Bronchial epithelial cell (primary cell): ENCODE data around the gene CSNK2A1. TPM values are rescaled to one million over a fixed set of nuclear protein-coding genes. Genes with fewer than 3 reads are reported as not detected.

ENCODE experiments used
- DNase-seq: peaks from one replicate; pipeline ENCODE4 v3.0.0-alpha.2; 2010; ENCODE audit warnings: low read depth
- FAIRE-seq: peaks from 2 replicates; lab custom pipeline; 2011; peaks lifted over from hg19 to GRCh38; lab: Jason Lieb, UNC
- H3K27me3 ChIP-seq: 2 replicates; pipeline ENCODE4 v1.5.1; 2011; ENCODE audit warnings: low read length; ENCODE audit not compliant: control insufficient read depth, insufficient read depth
- H3K36me3 ChIP-seq: 2 replicates; pipeline ENCODE4 v1.5.1; 2011; ENCODE audit warnings: low read length; ENCODE audit not compliant: control insufficient read depth, insufficient read depth
- H3K4me3 ChIP-seq: 2 replicates; pipeline ENCODE4 v1.5.1; 2011; ENCODE audit warnings: mild to moderate bottlenecking, low read depth, low read length, control low read depth
- CTCF ChIP-seq: IDR thresholded peaks from 2 replicates; pipeline ENCODE4 v1.5.1; 2011; ENCODE audit warnings: mild to moderate bottlenecking, moderate library complexity, low read length, control low read depth, inconsistent platforms; ENCODE audit not compliant: insufficient read depth, severe bottlenecking
- total RNA-seq: library from RNA; depleted of rRNA; stranded (reverse); fragments of >200 nt; gene quantifications from 2 replicates; pipeline ENCODE4 v1.2.1, GENCODE V29; 2014

CSNK2A1 gene
- total RNA-seq, 1 donor from 2014 or later = 242 TPM

- H3K4me3 ChIP-seq = no peak overlapping the region
Observed at GRCh38 chr20:445514-446336, 97.9 kb downstream of the CSNK2A1 start.

GRCh38 chr20:444862-445426 is 98.6 kb downstream of the CSNK2A1 start:
- FAIRE-seq = no peak
- DNase-seq = peak; percentile 10
- H3K27me3 ChIP-seq = no peaks in the 10 kb centered on the region
- H3K4me3 ChIP-seq = no peak overlapping the region
- TF ChIP-seq CTCF = no peak
- peaks cover 21% of the 10 kb centered on the region for H3K36me3 ChIP-seq

More at GRCh38 chr20:445514-446336, 97.9 kb downstream of the CSNK2A1 start:
- no peaks in the 10 kb centered on the region for H3K27me3 ChIP-seq
- peaks cover 19% of the 10 kb centered on the region for H3K36me3 ChIP-seq
- no peak for TF ChIP-seq CTCF
- DNase-seq (no peak), FAIRE-seq (peak; percentile 83)

- FAIRE-seq (no peak), DNase-seq (no peak)
- no peak for TF ChIP-seq CTCF
- no peaks in the 10 kb centered on the region for H3K27me3 ChIP-seq
- no peak overlapping the region for H3K4me3 ChIP-seq
- H3K36me3 ChIP-seq = peaks cover 27% of the 10 kb centered on the region
Observed at GRCh38 chr20:444117-444516, 99.5 kb downstream of the CSNK2A1 start.

- no peak overlapping the region for H3K4me3 ChIP-seq
- no peaks in the 10 kb centered on the region for H3K27me3 ChIP-seq
- no peak for DNase-seq
- no peak for FAIRE-seq
- peaks cover 34% of the 10 kb centered on the region for H3K36me3 ChIP-seq
- no peak for TF ChIP-seq CTCF
Observed at GRCh38 chr20:443223-443775, 100.3 kb downstream of the CSNK2A1 start.

GRCh38 chr20:440636-441035 is 103.0 kb downstream of the CSNK2A1 start:
- DNase-seq (no peak), FAIRE-seq (no peak)
- no peaks in the 10 kb centered on the region for H3K27me3 ChIP-seq
- no peak for TF ChIP-seq CTCF
- H3K36me3 ChIP-seq = peaks cover 40% of the 10 kb centered on the region
- H3K4me3 ChIP-seq = no peak overlapping the region
